Stimulated activated CD8-positive, alpha-beta memory T cell treated with anti-CD3 and anti-CD28 coated beads, Interleukin-15, amount 100 ng/mL, for 1 hour (primary cell): ENCODE measurements around the gene UBIAD1.
"Not testable (repeated sequence)": the region's sequence is repeated elsewhere in the genome, so short reads cannot be mapped to it uniquely, and the experiment has no call there.

Experiments
- DNase-seq: peaks from one replicate; pipeline ENCODE4 v3.0.0-alpha.2; 2020; ENCODE audit warnings: low read depth

UBIAD1 gene

GRCh38 chr1:11280719-11281376 lies 7.8 kb downstream of the UBIAD1 start:
- no peak for DNase-seq

GRCh38 chr1:11281518-11282331 lies 8.7 kb downstream of the UBIAD1 start:
- DNase-seq = no peak

GRCh38 chr1:11283151-11283550 lies 10.2 kb downstream of the UBIAD1 start:
- DNase-seq = no peak

GRCh38 chr1:11284784-11285183 lies 11.8 kb downstream of the UBIAD1 start:
- DNase-seq = no peak

GRCh38 chr1:11285883-11286734 lies 13.1 kb downstream of the UBIAD1 start:
- no peak for DNase-seq

- no peak for DNase-seq
Measured at GRCh38 chr1:11286735-11287410, 13.9 kb downstream of the UBIAD1 start.

- no peak for DNase-seq
Measured at GRCh38 chr1:11289064-11289463, 16.1 kb downstream of the UBIAD1 start.

GRCh38 chr1:11291049-11291448 lies 18.1 kb downstream of the UBIAD1 start:
- DNase-seq = no peak

- DNase-seq = no peak
Measured at GRCh38 chr1:11293856-11294255, 20.9 kb downstream of the UBIAD1 start.

- DNase-seq = no peak
Measured at GRCh38 chr1:11294951-11295350, 22.0 kb downstream of the UBIAD1 start.

- DNase-seq = no peak
Measured at GRCh38 chr1:11295905-11296304, 22.9 kb downstream of the UBIAD1 start.

- DNase-seq = not testable (repeated sequence)
Measured at GRCh38 chr1:11297774-11298173, 24.8 kb downstream of the UBIAD1 start.

- DNase-seq = no peak
Measured at GRCh38 chr1:11298390-11299224, 25.6 kb downstream of the UBIAD1 start.

- DNase-seq = no peak
Measured at GRCh38 chr1:11299225-11299574, 26.2 kb downstream of the UBIAD1 start.

GRCh38 chr1:11301601-11302000 lies 28.6 kb downstream of the UBIAD1 start:
- no peak for DNase-seq

- DNase-seq = no peak
Measured at GRCh38 chr1:11302366-11302765, 29.4 kb downstream of the UBIAD1 start.

GRCh38 chr1:11305516-11305915 lies 32.5 kb downstream of the UBIAD1 start:
- DNase-seq = not testable (repeated sequence)

GRCh38 chr1:11307852-11308251 lies 34.9 kb downstream of the UBIAD1 start:
- no peak for DNase-seq

- DNase-seq = no peak
Measured at GRCh38 chr1:11308699-11309224, 35.8 kb downstream of the UBIAD1 start.

- no peak for DNase-seq
Measured at GRCh38 chr1:11309385-11309784, 36.4 kb downstream of the UBIAD1 start.
